GM18868 (cell line): ENCODE measurements around the gene ATAD1.

Source experiments
- ATAC-seq: cut with Tn5 transposase; IDR thresholded peaks from one replicate; pipeline ENCODE4 v1.9.1; 2021; ENCODE audit warnings: mild to moderate bottlenecking, moderate library complexity; ENCODE audit not compliant: unreplicated experiment

The ATAD1 gene

GRCh38 chr10:87720665-87721064, 97.4 kb downstream of the ATAD1 start:
- no peak for ATAC-seq

- no peak for ATAC-seq
These were observed 101.7 kb downstream of the ATAD1 start for GRCh38 chr10:87716348-87716670.

GRCh38 chr10:87715552-87716347, 102.3 kb downstream of the ATAD1 start:
- ATAC-seq, result no peak

- no peak for ATAC-seq
These were observed 104.3 kb downstream of the ATAD1 start for GRCh38 chr10:87713707-87714106.

DNA sequence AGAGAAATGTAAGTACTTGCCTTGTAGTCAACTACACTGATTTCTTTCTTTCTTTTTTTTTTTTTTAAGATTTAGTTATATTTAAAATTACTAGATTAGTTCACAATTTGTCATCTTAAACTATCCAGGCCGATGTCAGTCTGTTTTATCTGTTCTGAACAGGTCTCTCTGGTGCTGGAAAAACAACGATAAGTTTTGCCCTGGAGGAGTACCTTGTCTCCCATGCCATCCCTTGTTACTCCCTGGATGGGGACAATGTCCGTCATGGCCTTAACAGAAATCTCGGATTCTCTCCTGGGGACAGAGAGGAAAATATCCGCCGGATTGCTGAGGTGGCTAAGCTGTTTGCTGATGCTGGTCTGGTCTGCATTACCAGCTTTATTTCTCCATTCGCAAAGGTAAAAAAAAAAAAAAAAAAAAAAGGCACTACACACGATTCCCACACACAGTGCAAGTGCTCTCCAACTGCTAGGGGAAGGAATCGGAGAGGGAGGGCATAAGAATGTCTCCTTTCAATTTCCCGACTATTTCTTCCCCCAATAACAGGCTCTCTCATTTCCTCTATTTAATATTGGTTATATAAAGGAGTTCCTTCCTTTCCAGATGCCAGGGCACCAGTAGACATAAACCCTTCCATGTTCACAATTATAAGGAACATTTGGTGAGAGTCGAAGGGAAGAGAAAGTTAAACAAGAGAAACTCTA, 105.0 kb downstream of the ATAD1 start:
- ATAC-seq, result no peak

DNA sequence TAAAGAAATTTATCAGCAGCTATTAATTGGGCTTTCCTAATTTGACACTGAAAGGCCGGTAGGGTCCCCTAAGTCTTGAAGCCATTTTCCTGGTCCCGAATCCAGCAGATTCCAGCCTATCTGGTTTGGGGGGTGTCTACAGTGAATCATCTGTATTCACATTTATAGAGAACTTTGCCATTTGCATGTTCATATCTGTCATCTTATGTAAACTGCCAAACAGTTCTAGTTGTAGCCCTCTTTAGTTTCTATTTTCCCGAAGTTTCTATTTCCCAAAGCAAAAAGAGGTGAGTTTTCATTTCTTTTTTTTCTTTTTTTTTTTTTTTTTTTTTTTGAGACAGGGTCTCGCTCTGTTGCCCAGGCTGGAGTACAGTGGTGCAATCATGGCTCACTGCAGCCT, 110.8 kb downstream of the ATAD1 start:
- no peak for ATAC-seq

GRCh38 chr10:87706731-87707130, 111.3 kb downstream of the ATAD1 start:
- no peak for ATAC-seq

- no peak for ATAC-seq
These were observed 112.7 kb downstream of the ATAD1 start for GRCh38 chr10:87705339-87705738.

GRCh38 chr10:87703771-87704170, 114.3 kb downstream of the ATAD1 start:
- ATAC-seq, result no peak

GRCh38 chr10:87702973-87703294, 115.1 kb downstream of the ATAD1 start:
- ATAC-seq, result no peak

GRCh38 chr10:87702260-87702972, 115.6 kb downstream of the ATAD1 start:
- ATAC-seq, result no peak
